ENCODE data around the gene LRRD1.

- TF ChIP-seq CTCF (IDR thresholded peaks at IDR 0.05; ENCODE audit: insufficient read depth, low read length, poor library complexity, severe bottlenecking): no peak
- TF ChIP-seq EZH2phosphoT487 (conservative IDR thresholded peaks at IDR 0.05; ENCODE audit: low read length): no peak
Observed at GRCh38 chr7:92110857-92111256, 68.1 kb downstream of the LRRD1 start.

Measured in SU-DHL-6 (cell line).